ENCODE results near the gene CLEC16A.

The CLEC16A gene

DNA sequence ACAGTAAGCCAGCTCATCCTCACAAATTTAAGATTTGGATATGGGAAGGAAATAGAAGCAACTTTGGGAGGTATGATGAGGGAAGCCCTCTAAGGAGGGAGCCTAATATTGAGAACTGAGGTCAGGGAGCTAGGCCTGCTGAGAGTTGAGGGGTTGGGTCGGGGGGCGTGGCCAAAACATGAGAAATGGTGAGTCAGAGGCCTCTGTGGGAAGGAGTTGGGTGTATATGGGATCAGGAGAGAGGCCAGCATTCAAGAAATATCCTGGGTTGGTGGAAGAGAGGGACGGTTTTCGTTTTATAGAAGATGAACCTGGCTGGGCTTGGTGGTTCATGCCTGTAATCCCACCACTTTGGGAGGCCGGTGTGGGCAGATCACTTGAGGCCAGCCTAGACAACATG lies 48.4 kb downstream of the CLEC16A start:
- peak; percentile 79 for DNase-seq (ENCODE audit: low spot score)

GRCh38 chr16:10993649-10994048 lies 49.3 kb downstream of the CLEC16A start:
- no peak for DNase-seq (ENCODE audit: low spot score)

DNA sequence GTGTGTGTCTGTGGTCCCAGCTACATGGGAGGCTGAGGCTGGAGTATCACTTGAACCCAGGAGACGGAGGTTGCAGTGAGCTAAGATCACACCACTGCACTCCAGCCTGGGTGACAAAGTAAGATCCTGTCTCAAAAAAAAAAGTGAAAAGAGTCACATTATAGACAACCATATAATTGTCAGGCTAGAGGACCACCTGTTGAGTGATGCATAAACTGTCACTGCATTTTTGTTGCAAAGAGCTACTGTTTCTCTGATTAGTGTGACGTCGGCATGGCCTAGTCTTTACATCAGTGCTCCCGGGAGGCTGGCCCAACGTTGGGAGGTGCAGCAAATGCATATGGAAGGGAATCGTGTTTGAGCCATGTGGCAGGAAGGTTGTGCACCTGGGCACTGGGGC lies 50.2 kb downstream of the CLEC16A start:
- DNase-seq (ENCODE audit: low spot score), result no peak

GRCh38 chr16:10995565-10995964 lies 51.2 kb downstream of the CLEC16A start:
- DNase-seq (ENCODE audit: low spot score), result no peak

- no peak for DNase-seq (ENCODE audit: low spot score)
Observed at GRCh38 chr16:10997485-10997884, 53.1 kb downstream of the CLEC16A start.

DNA sequence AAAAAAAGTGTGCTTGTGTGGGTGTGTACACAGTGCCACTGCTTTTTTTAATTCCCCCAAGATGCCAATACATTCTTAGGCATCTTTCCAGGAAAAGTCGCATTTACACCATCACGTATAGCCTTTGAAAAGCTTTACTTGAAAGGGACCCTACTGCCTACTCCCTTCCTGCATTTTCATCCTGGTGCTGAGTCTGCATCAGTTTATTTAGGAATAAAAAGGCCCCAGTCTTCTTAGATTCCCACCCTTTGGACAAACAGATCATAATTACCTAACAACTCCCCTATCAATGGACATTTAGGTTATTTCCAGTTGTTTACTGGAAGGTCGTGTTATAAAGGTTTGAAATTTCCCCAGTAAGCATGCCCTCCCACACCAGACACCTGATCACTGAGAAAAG lies 54.9 kb downstream of the CLEC16A start:
- no peak for DNase-seq (ENCODE audit: low spot score)

- DNase-seq (ENCODE audit: low spot score), result no peak
Observed at GRCh38 chr16:11001611-11002010, 57.2 kb downstream of the CLEC16A start.

GRCh38 chr16:11003141-11003540 lies 58.8 kb downstream of the CLEC16A start:
- DNase-seq (ENCODE audit: low spot score), result no peak

DNA sequence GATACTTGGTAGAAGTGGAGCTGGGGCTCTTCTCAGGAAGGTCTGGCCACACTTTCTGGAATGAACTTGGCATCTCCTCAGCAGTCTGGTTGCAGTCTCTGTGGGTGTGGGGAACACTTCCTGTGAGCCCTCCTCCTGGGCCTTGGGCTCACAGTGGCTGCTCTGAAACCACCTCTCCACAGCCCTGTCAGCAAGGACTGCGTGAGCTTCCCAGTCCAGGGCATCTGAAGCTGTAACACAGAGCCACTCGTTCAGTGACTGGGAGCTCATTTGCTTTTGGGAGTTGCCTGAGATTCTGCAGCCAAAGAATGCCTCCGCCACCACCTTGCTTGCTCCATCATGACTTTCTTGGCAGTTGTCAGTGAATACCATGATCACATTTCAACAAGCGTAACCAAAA lies 60.0 kb downstream of the CLEC16A start:
- DNase-seq (ENCODE audit: low spot score), result peak; percentile 29

DNA sequence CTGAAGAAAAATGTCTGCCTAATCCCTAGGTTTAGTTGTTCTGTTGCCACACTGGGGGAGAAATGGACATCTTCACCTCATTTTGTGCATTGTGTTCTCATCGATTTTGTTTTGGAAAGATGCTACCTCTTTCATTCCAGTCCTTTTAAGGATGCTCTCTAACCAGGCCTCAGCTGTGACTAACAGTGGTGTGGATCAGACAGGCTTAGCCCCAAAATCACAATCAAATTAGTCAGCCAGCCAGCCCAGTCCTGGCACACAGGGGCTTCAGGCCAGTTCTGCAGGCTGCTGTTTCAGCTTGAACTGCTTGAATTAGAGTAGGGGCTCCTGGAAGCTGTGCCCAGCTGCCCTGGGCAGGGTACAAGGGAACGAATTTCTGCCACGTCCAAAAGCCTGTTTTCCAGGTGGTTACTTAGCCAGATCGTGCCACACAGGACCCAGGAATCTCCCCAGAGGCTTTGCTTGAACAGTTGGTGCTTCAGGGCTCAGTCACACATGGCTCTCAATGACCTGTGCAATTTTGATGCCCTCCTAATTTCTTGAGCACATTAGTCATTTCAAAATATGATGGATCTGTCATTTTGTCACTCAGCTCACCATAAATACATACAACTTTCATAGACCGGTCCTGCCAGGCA lies 60.7 kb downstream of the CLEC16A start:
- DNase-seq (ENCODE audit: low spot score), result peak; percentile 69

GRCh38 chr16:11005611-11005975 lies 61.2 kb downstream of the CLEC16A start:
- DNase-seq (ENCODE audit: low spot score), result peak; percentile 54

DNA sequence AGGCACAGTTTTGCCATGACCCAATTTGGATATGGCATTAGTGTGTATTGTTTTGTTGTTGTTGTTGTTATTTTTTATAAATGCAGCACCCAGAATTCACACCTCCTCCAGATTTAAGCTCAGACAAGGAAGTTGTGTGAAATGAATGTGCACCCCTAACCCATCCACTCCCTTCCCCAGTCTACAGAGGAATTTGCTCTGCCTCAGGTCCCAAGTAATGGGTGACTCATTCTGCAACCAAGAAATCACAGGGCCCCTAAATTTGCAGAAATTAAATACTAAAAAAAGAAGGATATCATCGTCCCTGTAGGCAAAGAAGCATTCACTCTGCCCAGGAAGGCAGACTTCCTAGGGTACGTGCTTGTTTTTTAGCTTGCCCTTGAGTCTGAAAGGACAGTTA lies 62.3 kb downstream of the CLEC16A start:
- peak; percentile 34 for DNase-seq (ENCODE audit: low spot score)

DNA sequence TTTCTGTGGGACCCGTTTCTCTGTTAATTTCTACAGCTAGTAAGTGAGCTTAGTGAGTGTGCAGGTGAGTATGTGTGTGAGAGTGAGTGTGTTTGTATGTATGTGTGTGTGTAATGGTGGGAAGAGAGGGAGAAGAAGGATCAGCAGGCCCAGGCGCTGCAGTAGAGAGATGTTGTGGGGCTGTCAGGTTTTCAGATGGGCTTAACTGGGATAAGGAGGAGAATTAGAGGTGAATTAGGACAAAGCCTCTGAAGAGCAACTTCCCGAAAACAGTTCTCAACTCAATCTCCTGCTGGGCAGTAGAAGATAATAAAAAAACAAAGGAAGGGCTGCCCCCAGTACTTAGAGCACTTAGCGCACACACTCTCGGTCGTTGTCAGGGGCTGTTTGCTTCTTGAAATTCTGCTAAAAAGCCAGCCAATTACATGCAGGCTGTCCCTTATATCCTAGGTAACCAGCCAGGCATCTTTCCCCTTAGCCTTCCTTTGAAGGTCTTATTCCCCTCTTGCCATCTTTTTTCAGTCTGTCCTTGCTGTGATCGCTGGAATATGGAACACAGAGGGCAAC lies 63.4 kb downstream of the CLEC16A start:
- DNase-seq (ENCODE audit: low spot score), result no peak

DNA sequence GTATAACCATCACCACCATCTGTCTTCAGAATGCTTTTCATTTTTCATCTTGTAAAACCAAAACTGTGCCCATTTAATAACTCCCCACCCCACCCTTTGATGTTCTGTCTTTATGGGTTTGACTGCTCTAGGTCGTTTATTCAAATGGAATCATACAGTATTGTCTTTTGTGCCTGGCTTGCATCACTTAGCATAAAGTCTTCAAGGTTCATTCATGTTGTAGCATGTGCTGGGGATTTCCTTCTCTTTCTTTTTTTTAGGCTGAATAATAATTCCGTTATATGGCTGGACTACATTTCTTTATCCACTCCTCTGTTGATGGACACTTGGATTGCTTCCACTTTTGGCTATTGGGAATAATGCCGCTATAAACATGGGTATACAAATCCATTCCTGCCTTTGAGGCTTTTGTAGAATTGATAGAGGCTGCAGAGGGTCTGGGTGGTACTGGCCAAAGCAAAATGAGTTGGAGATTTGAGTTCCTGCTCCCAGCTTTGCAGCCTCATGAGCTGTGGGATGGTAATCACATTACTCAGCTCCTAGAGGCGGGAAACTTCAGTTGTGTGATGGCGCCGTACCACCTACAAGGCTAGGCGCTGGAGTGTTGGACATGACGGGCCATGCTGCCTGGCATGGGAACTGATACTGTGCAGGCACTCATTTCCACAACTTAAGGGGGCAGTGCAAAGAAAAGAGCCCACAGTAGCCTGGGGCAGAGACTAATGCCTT lies 64.8 kb downstream of the CLEC16A start:
- DNase-seq (ENCODE audit: low spot score), result no peak

DNA sequence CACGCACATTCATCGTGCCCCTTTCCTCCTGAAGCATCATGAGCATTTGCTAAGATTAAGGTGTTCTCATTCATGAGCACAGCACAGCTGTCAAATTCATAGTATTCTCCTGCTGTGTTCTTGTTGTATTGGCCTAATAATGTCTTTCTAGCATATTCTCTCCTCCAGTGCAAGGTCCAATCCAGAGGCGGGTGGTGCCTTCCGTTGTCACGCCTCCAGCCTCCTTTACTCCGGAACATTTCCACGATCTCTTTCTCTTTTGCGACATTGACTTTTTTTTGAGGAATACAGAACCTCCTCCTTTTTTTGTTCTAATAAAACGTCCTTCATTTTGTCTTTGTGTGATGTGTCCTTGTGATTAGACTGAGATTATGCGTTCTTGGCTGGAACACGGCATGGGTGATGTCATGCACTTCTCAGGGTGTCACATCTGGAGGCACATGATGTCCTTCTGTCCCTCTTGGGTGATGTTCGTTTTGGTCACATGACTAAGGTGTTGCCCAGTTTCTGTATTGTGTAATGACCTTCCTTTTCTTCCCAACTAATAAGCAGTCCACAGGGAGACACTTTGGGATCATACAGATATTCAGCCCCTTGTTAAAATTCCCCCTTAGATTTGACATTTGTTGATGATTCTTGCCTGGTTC lies 66.3 kb downstream of the CLEC16A start:
- DNase-seq (ENCODE audit: low spot score), result no peak

DNA sequence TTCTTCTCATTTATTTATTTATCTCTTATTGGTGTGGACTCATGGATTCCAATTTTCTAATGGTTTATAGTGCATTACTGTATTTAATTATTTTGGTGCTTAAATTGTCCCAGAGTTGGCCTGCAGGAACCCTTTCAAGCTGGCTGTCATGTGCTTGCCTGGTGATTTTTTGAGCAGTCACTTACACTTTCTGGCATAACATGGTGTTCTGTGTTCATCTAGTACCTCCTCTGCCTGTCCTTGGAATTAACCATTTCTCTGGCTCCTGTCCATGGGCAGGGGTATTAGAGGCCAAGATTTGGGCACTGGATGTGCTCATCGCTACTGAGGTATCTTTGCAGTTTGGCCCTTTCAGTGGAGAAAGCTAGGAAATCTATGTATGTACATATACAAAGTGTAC lies 67.0 kb downstream of the CLEC16A start:
- no peak for DNase-seq (ENCODE audit: low spot score)

DNA sequence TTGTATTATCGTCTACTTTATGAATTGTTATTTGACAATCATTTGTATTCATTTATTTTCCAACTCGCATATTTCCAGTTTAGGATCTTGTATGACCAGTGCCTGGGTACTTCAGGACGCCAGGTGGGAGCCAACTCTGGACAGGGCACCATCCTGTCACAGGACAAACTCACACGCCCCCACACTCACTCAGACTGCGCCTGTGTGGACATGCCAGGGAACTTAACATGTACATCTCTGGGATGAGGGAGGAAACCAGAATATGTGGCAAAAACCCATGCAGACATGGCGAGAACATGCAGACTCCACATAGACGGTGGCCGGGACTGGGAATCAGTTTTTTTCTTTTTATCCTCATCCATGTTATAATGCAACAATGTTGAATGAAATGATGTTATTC lies 68.5 kb downstream of the CLEC16A start:
- no peak for DNase-seq (ENCODE audit: low spot score)

GRCh38 chr16:11014136-11014535 lies 69.8 kb downstream of the CLEC16A start:
- no peak for DNase-seq (ENCODE audit: low spot score)

DNA sequence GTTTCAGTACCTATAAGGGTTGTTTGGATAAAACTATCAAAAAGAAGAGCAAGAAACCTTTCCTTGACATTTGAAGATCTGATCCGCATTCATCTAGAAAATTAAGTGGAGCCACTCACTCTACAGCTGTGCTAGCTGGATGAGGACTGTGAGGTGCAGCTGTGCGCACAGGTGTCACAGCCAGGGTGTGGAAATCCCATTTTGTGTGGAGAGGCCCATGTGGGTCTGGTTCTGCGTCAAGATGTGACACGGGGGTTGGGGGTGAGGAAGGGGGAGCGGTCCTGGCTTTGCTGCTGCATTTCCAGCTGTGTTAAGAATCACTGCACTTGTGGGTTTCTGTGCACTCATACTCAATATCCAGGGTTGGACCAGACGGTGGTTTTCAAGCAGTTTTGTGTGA lies 70.7 kb downstream of the CLEC16A start:
- DNase-seq (ENCODE audit: low spot score), result no peak

DNA sequence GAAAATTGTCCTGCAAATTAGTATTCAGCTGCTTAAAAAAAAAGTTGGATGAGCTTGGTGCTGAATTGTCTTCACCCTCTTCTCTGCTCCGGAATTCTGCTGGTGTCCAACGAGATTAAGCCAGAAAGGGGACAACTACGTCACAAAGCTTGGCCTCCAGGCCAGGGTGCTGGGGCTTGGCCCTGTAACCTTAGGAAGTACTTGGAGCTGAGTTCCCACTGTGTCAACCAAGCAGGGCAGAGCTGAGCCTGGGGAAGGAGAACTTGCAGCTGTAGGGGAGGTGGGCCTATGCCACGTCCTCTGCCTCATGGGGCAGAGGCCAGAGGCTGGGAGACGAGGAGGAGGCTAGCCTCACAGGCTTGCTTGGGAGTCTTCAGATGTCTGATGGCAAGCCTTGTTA lies 71.2 kb downstream of the CLEC16A start:
- no peak for DNase-seq (ENCODE audit: low spot score)

DNA sequence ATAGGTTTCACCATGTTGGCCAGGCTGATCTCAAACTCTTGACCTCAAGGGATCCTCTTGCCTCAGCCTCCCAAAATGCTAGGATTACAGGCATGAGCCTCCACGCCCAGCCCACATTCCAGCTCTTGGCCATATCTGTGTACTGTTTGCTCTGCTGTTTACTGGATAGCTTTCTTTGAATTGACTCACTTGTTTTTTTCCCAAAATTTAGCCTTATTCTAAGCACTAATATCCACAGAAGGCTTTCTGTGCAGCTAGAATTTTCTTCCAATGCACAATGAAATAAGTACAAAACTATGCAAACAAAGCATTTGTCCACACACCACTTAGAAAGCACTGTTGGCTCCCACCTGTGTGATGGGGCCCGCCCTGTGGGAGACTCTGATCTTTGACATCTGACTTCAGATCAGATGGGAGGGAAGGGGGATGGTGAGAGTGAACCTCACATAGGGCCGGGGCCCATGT lies 72.2 kb downstream of the CLEC16A start:
- DNase-seq (ENCODE audit: low spot score), result peak; percentile 49

GRCh38 chr16:11016993-11017392 lies 72.6 kb downstream of the CLEC16A start:
- peak; percentile 53 for DNase-seq (ENCODE audit: low spot score)

- no peak for DNase-seq (ENCODE audit: low spot score)
Observed at GRCh38 chr16:11017499-11017898, 73.1 kb downstream of the CLEC16A start.
